ENCODE measurements around the gene ERF.

Gene ERF

DNA sequence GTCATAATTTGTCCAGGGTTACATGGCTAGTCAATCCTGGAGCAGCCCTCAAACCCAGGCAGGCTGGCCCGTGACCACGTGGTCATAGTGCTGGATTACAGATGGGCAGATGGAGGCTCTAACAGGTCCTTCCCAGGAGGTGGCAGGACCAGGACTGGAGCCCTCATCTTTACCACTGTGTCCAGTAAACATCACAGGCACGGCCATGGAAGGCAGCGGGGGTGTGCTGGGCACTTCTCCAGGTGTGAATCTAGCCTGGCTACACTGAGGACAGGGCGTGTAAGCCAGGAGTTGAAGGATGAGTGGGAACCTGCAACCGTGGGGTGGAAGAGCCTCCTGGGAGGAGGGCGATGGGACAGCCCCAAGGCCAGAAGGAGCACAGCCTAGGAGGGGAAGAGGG, 20.2 kb upstream of the ERF start:
- Mint-ChIP-seq H3K27me3 (ENCODE audit: low read depth) (no peaks in the 10 kb centered on the region), H3K9me3 (no peaks in the 10 kb centered on the region), H3K4me1 (ENCODE audit: low read depth) (peaks cover 49% of the 10 kb centered on the region)

DNA sequence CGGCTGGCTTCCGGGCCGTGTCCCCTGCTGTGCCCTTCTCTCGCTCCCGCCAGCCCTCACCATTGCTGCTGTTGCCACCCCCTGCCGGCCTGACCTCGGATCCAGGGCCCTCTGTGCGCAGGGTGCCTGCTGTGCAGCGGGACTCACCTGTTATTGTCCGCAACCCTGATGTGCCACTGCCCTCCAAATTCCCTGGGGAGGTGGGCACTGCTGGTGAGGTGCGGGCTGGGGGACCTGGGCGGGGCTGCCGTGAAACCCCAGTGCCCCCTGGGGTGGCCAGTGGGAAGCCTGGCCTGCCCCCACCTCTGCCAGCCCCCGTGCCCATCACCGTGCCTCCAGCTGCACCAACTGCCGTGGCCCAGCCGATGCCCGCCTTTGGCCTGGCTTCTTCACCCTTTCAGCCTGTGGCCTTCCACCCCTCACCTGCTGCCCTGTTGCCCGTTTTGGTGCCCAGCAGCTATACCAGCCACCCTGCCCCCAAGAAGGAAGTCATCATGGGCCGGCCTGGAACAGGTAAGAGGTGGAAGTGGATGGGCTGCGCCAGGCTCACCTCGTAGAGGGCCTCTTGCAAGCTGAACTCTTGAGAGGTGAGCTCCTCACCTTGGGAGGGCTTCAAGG, 19.2 kb upstream of the ERF start:
- no peaks in the 10 kb centered on the region for H3K9me3 Mint-ChIP-seq
- no peak for DNase-seq (ENCODE audit: low spot score)
- H3K36me3 Mint-ChIP-seq (ENCODE audit: low read depth): peaks cover 28% of the 10 kb centered on the region
- H3K4me1 Mint-ChIP-seq (ENCODE audit: low read depth): peaks cover 50% of the 10 kb centered on the region
- no peak overlapping the region for H3K4me3 Mint-ChIP-seq
- H3K27ac Mint-ChIP-seq: peak overlapping the region; percentile 58
- H3K27me3 Mint-ChIP-seq (ENCODE audit: low read depth): no peaks in the 10 kb centered on the region

More for the DNA sequence above, 20.2 kb upstream of the ERF start:
- peaks cover 28% of the 10 kb centered on the region for H3K36me3 Mint-ChIP-seq (ENCODE audit: low read depth)
- peak overlapping the region; percentile 58 for H3K27ac Mint-ChIP-seq
- no peak for DNase-seq (ENCODE audit: low spot score)
- H3K4me3 Mint-ChIP-seq: peak overlapping the region; percentile 12

DNA sequence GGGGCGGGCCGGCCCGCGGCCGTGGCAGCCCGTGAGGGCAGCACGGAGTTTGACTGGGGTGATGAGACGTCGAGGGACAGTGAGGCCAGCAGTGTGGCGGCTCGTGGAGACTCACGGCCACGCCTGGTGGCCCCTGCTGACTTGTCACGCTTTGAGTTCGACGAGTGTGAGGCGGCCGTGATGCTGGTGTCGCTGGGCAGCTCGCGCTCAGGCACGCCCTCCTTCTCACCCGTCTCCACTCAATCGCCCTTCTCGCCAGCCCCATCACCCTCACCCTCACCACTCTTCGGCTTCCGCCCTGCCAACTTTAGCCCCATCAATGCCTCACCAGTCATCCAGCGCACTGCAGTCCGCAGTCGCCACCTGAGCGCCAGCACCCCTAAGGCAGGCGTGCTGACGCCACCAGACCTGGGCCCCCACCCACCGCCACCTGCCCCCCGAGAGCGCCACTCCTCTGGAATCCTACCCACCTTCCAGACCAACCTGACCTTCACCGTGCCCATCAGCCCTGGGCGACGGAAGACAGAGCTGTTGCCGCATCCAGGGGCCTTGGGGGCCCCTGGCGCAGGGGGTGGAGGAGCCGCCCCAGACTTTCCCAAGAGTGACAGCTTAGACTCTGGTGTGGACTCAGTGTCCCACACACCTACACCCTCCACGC, 18.6 kb upstream of the ERF start:
- no peak for DNase-seq (ENCODE audit: low spot score)
- H3K27me3 Mint-ChIP-seq (ENCODE audit: low read depth): no peaks in the 10 kb centered on the region
- H3K9me3 Mint-ChIP-seq: no peaks in the 10 kb centered on the region
- H3K27ac Mint-ChIP-seq: no peak overlapping the region
- H3K4me1 Mint-ChIP-seq (ENCODE audit: low read depth): peaks cover 45% of the 10 kb centered on the region
- peaks cover 28% of the 10 kb centered on the region for H3K36me3 Mint-ChIP-seq (ENCODE audit: low read depth)
- H3K4me3 Mint-ChIP-seq: no peak overlapping the region

DNA sequence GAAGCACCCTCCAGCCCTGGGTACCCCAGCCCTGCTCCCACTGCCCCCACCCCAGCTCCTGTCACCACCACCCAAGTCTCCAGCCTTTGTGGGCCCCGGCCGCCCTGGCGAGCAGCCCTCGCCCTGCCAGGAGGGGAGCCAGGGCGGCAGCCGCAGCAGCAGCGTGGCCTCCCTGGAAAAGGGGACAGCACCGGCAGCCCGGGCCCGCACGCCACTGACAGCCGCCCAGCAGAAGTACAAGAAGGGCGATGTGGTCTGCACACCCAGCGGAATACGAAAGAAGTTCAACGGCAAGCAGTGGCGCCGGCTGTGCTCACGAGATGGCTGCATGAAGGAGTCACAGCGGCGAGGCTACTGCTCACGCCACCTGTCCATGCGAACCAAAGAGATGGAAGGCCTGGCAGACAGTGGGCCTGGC, 18.1 kb upstream of the ERF start:
- H3K9me3 Mint-ChIP-seq: no peaks in the 10 kb centered on the region
- no peak overlapping the region for H3K27ac Mint-ChIP-seq
- no peak for DNase-seq (ENCODE audit: low spot score)
- no peaks in the 10 kb centered on the region for H3K27me3 Mint-ChIP-seq (ENCODE audit: low read depth)
- peaks cover 24% of the 10 kb centered on the region for H3K36me3 Mint-ChIP-seq (ENCODE audit: low read depth)
- no peak overlapping the region for H3K4me3 Mint-ChIP-seq
- H3K4me1 Mint-ChIP-seq (ENCODE audit: low read depth): peaks cover 42% of the 10 kb centered on the region

DNA sequence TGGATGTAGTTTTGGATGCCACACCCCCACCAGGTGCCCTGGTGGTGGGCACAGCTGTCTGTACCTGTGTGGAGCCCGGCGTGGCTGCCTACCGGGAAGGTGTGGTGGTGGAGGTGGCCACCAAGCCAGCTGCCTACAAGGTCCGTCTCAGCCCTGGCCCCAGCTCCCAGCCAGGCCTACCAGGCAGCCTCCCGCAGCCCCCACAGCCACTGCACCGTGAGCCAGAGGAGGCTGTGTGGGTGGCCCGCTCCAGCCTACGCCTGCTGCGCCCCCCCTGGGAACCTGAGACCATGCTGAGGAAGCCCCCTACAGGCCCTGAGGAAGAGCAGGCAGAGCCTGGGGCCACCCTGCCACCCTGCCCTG, 17.6 kb upstream of the ERF start:
- no peak for DNase-seq (ENCODE audit: low spot score)
- no peak overlapping the region for H3K27ac Mint-ChIP-seq
- no peaks in the 10 kb centered on the region for H3K27me3 Mint-ChIP-seq (ENCODE audit: low read depth)
- no peak overlapping the region for H3K4me3 Mint-ChIP-seq
- H3K36me3 Mint-ChIP-seq (ENCODE audit: low read depth): peaks cover 24% of the 10 kb centered on the region
- peaks cover 47% of the 10 kb centered on the region for H3K4me1 Mint-ChIP-seq (ENCODE audit: low read depth)
- H3K9me3 Mint-ChIP-seq: no peaks in the 10 kb centered on the region

DNA sequence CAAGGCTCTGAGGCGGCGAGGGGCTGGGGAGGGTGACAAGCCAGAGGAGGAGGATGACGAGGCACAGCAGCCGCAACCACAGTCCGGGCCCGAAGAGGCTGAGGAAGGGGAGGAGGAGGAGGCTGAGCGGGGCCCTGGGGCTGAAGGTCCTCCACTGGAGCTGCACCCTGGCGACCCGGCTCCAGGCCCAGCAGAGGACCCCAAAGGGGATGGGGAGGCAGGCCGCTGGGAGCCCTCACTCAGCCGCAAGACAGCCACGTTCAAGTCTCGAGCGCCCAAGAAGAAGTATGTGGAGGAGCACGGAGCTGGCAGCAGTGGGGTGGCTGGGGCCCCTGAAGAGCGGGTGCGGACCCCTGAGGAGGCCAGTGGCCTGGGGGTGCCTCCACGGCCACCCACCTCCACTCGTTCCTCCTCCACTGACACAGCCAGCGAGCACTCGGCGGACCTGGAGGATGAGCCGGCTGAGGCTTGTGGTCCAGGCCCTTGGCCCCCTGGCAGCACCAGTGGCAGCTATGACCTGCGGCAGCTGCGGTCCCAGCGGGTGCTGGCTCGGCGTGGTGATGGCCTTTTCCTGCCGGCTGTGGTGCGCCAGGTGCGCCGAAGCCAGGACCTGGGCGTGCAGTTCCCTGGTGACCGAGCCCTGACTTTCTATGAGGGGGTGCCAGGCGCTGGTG, 17.1 kb upstream of the ERF start:
- H3K4me1 Mint-ChIP-seq (ENCODE audit: low read depth): peaks cover 46% of the 10 kb centered on the region
- H3K27me3 Mint-ChIP-seq (ENCODE audit: low read depth): no peaks in the 10 kb centered on the region
- H3K9me3 Mint-ChIP-seq: no peaks in the 10 kb centered on the region
- H3K4me3 Mint-ChIP-seq: no peak overlapping the region
- no peak for DNase-seq (ENCODE audit: low spot score)
- H3K27ac Mint-ChIP-seq: no peak overlapping the region
- H3K36me3 Mint-ChIP-seq (ENCODE audit: low read depth): peaks cover 24% of the 10 kb centered on the region

DNA sequence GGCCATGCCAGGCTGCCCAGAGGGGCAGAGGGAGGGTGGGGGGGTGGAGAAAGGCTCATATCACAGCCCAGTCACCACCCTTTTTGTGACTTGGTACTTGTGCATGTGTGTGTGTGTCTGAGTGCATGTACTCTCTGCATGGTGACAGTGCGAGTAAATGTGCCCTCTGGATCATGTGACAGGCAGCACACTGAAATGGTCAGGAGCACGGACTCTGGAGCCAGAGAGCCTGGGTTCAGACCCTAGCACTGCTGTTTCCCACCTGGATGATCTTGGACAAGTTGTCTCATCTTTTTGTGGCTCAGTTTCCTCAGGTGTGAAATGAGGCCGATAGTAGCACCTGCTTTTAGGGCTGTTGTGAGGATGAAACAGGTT, 16.1 kb upstream of the ERF start:
- H3K9me3 Mint-ChIP-seq: no peaks in the 10 kb centered on the region
- H3K36me3 Mint-ChIP-seq (ENCODE audit: low read depth): peaks cover 22% of the 10 kb centered on the region
- no peak overlapping the region for H3K27ac Mint-ChIP-seq
- peaks cover 37% of the 10 kb centered on the region for H3K4me1 Mint-ChIP-seq (ENCODE audit: low read depth)
- DNase-seq (ENCODE audit: low spot score): no peak
- H3K4me3 Mint-ChIP-seq: no peak overlapping the region
- H3K27me3 Mint-ChIP-seq (ENCODE audit: low read depth): no peaks in the 10 kb centered on the region

DNA sequence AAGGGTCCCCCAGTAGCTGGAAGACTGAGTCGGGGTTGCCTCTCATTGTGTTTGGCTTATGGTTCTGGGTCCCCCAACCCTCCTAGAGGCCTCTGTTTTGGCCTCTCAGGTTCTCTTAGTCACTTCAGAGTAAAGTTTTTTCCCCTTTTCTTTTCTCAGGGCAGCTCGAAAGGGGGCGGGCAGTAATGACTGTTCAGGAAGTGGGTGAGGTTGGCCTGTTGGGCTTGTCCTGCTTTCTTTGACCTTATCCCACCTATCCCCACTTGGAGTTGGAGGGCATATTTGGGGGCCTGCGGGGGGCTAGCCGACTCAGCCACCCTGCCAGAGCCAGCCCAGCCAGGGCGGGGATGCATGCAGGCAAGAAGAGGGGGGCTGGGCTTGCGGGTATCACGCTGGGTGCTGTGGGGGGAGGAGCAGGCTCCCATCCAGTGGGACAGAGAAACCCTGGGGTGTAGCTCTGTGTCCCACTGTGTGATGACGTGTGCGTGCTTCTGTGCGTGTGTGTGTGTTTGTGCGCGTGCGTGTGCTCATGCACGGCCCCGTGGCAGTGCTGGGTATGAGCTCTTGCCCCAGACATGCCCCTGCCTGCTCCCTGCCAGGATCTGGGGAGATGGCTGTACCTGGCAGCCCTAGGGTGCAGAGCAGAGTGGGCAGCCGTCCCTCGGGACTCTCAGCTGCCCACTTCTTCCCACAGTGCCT, 15.6 kb upstream of the ERF start:
- H3K4me1 Mint-ChIP-seq (ENCODE audit: low read depth): peaks cover 33% of the 10 kb centered on the region
- peak; percentile 70 for DNase-seq (ENCODE audit: low spot score)
- no peak overlapping the region for H3K27ac Mint-ChIP-seq
- H3K36me3 Mint-ChIP-seq (ENCODE audit: low read depth): peaks cover 21% of the 10 kb centered on the region
- H3K27me3 Mint-ChIP-seq (ENCODE audit: low read depth): no peaks in the 10 kb centered on the region
- H3K9me3 Mint-ChIP-seq: no peaks in the 10 kb centered on the region
- H3K4me3 Mint-ChIP-seq: no peak overlapping the region

DNA sequence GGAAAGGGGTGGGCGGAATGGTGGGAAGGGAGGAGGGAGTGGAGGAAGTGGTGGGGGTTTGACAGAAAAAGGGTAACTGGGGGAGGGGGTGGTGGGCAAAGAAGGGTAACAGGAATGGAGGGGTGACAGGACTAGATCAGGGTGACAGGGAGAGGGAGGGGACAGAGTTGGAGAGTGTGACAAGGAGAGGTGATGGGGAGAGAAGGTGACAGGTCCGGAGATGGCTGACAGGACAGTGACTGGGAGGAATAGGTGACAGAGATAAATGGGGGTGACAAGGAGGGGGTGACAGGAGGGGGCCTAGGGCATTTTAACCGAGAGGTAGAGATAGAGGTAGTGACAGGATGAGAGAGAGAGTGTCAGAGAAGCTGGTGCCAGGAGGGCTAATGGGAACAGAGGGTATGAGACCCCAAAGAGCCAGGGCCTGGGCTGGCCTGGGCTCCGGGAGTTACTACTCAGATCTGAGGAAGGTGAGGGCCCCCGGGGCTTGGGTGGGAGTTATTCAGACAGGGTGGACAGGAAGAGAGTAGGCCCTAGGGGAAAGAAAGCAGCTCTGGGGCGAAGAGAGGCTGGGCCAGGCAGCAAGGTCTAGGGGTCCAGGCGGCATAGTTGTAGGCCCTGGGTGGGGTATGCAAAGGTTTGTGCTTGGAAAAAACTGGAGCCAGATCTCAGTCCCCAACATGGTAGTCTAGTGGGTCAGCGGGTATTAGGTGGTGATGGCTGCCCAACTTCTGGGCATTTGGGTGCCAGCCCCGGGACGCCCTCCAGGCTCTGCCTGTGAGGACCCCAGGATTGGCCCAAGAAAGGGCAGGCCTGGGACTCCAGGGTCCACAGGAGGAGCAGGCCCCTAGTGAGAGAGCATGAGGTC, 14.8 kb upstream of the ERF start:
- no peak for DNase-seq (ENCODE audit: low spot score)

DNA sequence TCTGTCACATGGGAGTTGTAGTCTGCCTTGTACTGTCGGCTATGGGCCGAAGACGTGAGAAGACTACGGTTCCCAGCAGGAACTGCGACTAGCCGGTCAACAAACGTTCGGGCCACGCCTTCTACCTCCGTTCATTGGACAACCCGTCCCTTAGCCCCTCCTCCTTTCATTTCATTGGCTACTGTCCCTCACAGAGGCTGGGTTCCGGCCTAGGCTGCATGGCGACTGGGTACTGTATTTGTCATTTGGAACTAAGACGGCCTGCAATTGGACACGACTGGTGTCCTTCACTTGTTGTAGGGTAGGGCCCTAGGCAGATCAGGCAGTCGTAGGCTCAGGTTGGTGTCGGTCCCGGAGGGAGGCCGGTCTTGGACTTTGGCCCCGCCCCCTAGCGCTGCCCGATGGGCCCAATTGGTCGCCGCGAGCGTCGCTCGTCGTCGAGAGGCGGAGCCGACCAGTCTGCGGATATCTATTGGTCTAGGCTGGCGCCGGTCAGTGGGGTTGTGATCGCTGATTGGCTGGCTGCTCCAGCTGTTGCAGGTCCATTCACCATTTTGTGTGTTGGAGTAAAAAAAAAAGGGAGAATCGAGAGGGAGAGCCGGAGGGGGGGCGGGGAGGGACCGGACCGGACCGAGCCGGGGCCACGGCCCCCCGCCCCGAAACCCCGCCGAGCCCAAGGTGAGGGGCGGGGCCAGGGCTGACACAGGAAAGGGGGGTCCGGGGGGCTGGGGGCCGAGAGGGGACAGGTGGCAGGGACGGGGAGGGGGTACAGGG, 14.0 kb upstream of the ERF start, which contains the start of gene CIC:
Gene CIC (plus strand): TSS at position 549 of the 774 bp plus-strand sequence. CDS start 2,532 bp downstream, outside the sequence.
- no peaks in the 10 kb centered on the region for H3K27me3 Mint-ChIP-seq (ENCODE audit: low read depth)
- H3K27ac Mint-ChIP-seq: no peak within 1 kb of the TSS
- H3K36me3 Mint-ChIP-seq (ENCODE audit: low read depth): peaks cover 11% of the 10 kb centered on the region
- no peaks in the 10 kb centered on the region for H3K9me3 Mint-ChIP-seq
- peak; percentile 99 for DNase-seq (ENCODE audit: low spot score)
- no peak within 1 kb of the TSS for H3K4me3 Mint-ChIP-seq
- H3K4me1 Mint-ChIP-seq (ENCODE audit: low read depth): peaks cover 28% of the 10 kb centered on the region

More for the DNA sequence above, 14.8 kb upstream of the ERF start:
- no peak overlapping the region for H3K27ac Mint-ChIP-seq
- H3K9me3 Mint-ChIP-seq: no peaks in the 10 kb centered on the region
- peaks cover 28% of the 10 kb centered on the region for H3K4me1 Mint-ChIP-seq (ENCODE audit: low read depth)
- H3K36me3 Mint-ChIP-seq (ENCODE audit: low read depth): peaks cover 15% of the 10 kb centered on the region
- no peaks in the 10 kb centered on the region for H3K27me3 Mint-ChIP-seq (ENCODE audit: low read depth)
- H3K4me3 Mint-ChIP-seq: no peak overlapping the region

DNA sequence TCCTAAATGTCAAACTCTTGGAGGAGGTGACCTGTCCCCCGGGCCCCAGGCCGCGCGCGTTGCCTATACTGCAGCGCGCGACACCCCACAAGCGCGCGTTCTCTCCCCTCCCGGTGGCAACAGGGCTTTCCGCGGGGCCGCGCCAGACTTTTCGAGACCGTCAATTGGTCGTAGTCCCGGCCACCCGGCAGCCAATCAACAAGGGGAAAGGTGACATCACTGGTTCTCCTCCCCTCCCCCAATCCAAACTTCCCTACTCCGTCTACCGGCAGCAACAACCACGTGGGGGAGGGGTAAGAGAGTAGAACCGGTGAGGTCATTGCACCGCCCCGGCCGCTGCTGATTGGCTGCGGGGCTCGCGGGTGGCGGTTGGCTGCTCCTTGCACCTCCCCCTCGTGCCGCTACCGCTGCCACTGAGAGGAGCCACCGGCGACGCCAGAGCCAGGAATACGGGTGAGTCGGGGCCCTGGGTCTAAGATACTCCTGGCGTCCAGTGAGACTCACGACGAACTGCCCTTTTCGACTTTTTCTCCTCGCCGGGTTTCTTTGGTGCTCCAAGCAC, 13.3 kb upstream of the ERF start:
- Mint-ChIP-seq H3K36me3 (ENCODE audit: low read depth) (peaks cover 7% of the 10 kb centered on the region), H3K9me3 (no peaks in the 10 kb centered on the region), H3K4me1 (ENCODE audit: low read depth) (peaks cover 28% of the 10 kb centered on the region), H3K4me3 (no peak overlapping the region), H3K27me3 (ENCODE audit: low read depth) (no peaks in the 10 kb centered on the region), H3K27ac (no peak overlapping the region)
- peak; percentile 99 for DNase-seq (ENCODE audit: low spot score)

DNA sequence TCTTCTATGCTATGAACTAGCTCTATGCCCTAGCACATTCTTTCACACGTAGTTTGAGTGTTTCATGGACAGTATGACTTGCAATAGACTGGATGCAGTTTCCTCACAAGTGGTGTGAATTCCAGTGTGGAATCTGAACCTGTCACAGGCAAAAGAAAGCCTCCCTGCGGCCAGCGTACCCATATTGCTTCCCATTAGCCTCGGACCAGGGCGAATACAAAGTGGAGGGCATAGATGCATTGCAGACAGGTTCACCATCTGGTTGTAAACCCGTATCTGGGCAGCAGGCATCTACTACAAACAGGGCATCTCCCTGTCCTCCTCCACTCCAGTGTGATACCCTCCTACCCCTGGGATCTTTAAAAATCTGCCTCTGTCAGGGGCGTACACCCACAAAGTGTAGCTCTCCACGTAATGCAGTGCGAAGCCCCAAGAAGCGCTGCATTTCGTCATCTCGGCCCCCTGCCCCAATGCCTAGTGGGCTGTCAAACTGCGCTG, 12.8 kb upstream of the ERF start:
- H3K4me1 Mint-ChIP-seq (ENCODE audit: low read depth): peaks cover 29% of the 10 kb centered on the region
- DNase-seq (ENCODE audit: low spot score): no peak
- H3K27ac Mint-ChIP-seq: no peak overlapping the region
- peaks cover 1% of the 10 kb centered on the region for H3K27me3 Mint-ChIP-seq (ENCODE audit: low read depth)
- no peaks in the 10 kb centered on the region for H3K9me3 Mint-ChIP-seq
- H3K4me3 Mint-ChIP-seq: no peak overlapping the region
- peaks cover 7% of the 10 kb centered on the region for H3K36me3 Mint-ChIP-seq (ENCODE audit: low read depth)
